H9 (cell line): Measurements from ENCODE around the gene CD320. TPM values are rescaled to one million over a fixed set of nuclear protein-coding genes. Genes with fewer than 3 reads are reported as not detected.

Experiments
- DNase-seq: peaks from one replicate; pipeline ENCODE4 v3.0.0-alpha.2; 2017
- H2AFZ ChIP-seq: one replicate; pipeline ENCODE4 v1.6.1; 2013; ENCODE audit warnings: mild to moderate bottlenecking, low read length, control low read depth, moderate library complexity
- H2AK5ac ChIP-seq: 2 replicates; pipeline ENCODE4 v1.6.1; 2013; ENCODE audit warnings: low read length, control low read depth, mixed read lengths; ENCODE audit not compliant: insufficient read length
- H2BK120ac ChIP-seq: one replicate; pipeline ENCODE4 v1.6.1; 2013; ENCODE audit warnings: low read depth, mild to moderate bottlenecking, low read length, control low read depth, inconsistent platforms; ENCODE audit not compliant: poor library complexity, severe bottlenecking
- H2BK12ac ChIP-seq: 2 replicates; pipeline ENCODE4 v1.6.1; 2013; ENCODE audit warnings: low read length, control low read depth, mixed read lengths, low read depth; ENCODE audit not compliant: insufficient read length
- H2BK15ac ChIP-seq: 2 replicates; pipeline ENCODE4 v1.6.1; 2013; ENCODE audit warnings: low read depth, low read length, control low read depth
- H2BK20ac ChIP-seq: one replicate; pipeline ENCODE4 v1.6.1; 2013; ENCODE audit warnings: low read depth, mild to moderate bottlenecking, low read length, control low read depth, inconsistent platforms; ENCODE audit not compliant: poor library complexity, severe bottlenecking
- H2BK5ac ChIP-seq: 2 replicates; pipeline ENCODE4 v1.6.1; 2013; ENCODE audit warnings: low read length, control low read depth, mixed read lengths; ENCODE audit not compliant: insufficient read length
- H3K14ac ChIP-seq: 2 replicates; pipeline ENCODE4 v1.6.1; 2013; ENCODE audit warnings: low read length, control low read depth; ENCODE audit not compliant: insufficient read depth
- H3K18ac ChIP-seq: 2 replicates; pipeline ENCODE4 v1.6.1; 2013; ENCODE audit warnings: low read depth, mild to moderate bottlenecking, mixed read lengths, low read length, control low read depth; ENCODE audit not compliant: insufficient read length
- H3K23ac ChIP-seq: 2 replicates; pipeline ENCODE4 v1.6.1; 2013; ENCODE audit warnings: low read length, control low read depth, mixed read lengths, low read depth; ENCODE audit not compliant: insufficient read length
- H3K23me2 ChIP-seq: 2 replicates; pipeline ENCODE4 v1.6.1; 2013; ENCODE audit warnings: low read depth, mild to moderate bottlenecking, mixed read lengths, low read length, control low read depth; ENCODE audit not compliant: insufficient read length, poor library complexity, severe bottlenecking
- H3K27ac ChIP-seq: 2 replicates; pipeline ENCODE4 v1.5.1; 2013; ENCODE audit warnings: low read length, control low read depth, mixed read lengths, low read depth; ENCODE audit not compliant: insufficient read length
- H3K27me3 ChIP-seq: 2 replicates; pipeline ENCODE4 v1.6.1; 2013; ENCODE audit warnings: low read length, control low read depth, inconsistent platforms; ENCODE audit not compliant: insufficient read depth
- H3K4ac ChIP-seq: 2 replicates; pipeline ENCODE4 v1.6.1; 2013; ENCODE audit warnings: low read depth, mild to moderate bottlenecking, control low read depth, inconsistent platforms, low read length, moderate library complexity
- H3K4me1 ChIP-seq: 2 replicates; pipeline ENCODE4 v1.6.1; 2013; ENCODE audit warnings: low read length, control low read depth, inconsistent platforms; ENCODE audit not compliant: insufficient read depth
- H3K4me2 ChIP-seq: 2 replicates; pipeline ENCODE4 v1.6.1; 2013; ENCODE audit warnings: low read length, control low read depth, mixed read lengths; ENCODE audit not compliant: insufficient read length, insufficient read depth
- H3K56ac ChIP-seq: 2 replicates; pipeline ENCODE4 v1.6.1; 2013; ENCODE audit warnings: low read depth, mild to moderate bottlenecking, mixed read lengths, low read length, control low read depth; ENCODE audit not compliant: insufficient read length
- H3K79me1 ChIP-seq: 2 replicates; pipeline ENCODE4 v1.6.1; 2013; ENCODE audit warnings: low read depth, mild to moderate bottlenecking, moderate library complexity, low read length, control low read depth, inconsistent platforms; ENCODE audit not compliant: insufficient read depth, poor library complexity, severe bottlenecking
- H3K79me2 ChIP-seq: 2 replicates; pipeline ENCODE4 v1.6.1; 2013; ENCODE audit warnings: low read length, control low read depth, inconsistent platforms; ENCODE audit not compliant: insufficient read depth
- H3K9ac ChIP-seq: 2 replicates; pipeline ENCODE4 v1.6.1; 2013; ENCODE audit warnings: low read length, control low read depth, mixed read lengths; ENCODE audit not compliant: insufficient read length; ENCODE audit errors: extremely low read depth
- H3K9me3 ChIP-seq: one replicate; pipeline ENCODE4 v1.6.1; 2013; ENCODE audit warnings: low read depth, low read length, inconsistent platforms; ENCODE audit not compliant: control insufficient read depth
- H3T11ph ChIP-seq: one replicate; pipeline ENCODE4 v1.6.1; 2013; ENCODE audit warnings: mild to moderate bottlenecking, low read length, control low read depth, inconsistent platforms
- H4K20me1 ChIP-seq: one replicate; pipeline ENCODE4 v1.6.1; 2013; ENCODE audit not compliant: control insufficient read depth, insufficient read length, insufficient read depth
- H4K5ac ChIP-seq: 2 replicates; pipeline ENCODE4 v1.6.1; 2013; ENCODE audit warnings: low read depth, mild to moderate bottlenecking, mixed read lengths, low read length, control low read depth; ENCODE audit not compliant: insufficient read length
- H4K8ac ChIP-seq: replicated peaks from 2 replicates; pipeline ENCODE4 v1.6.1; 2013; ENCODE audit warnings: low read length, control low read depth, mixed read lengths, low read depth; ENCODE audit not compliant: insufficient read length
- H4K91ac ChIP-seq: 2 replicates; pipeline ENCODE4 v1.6.1; 2013; ENCODE audit warnings: low read depth, mild to moderate bottlenecking, moderate library complexity, mixed read lengths, low read length, control low read depth; ENCODE audit not compliant: insufficient read length
- H3K27ac Mint-ChIP-seq, 3 experiments: 2 replicates in 2 of 3; 3 replicates in 1 of 3; pipeline ENCODE4 v1.8.0; 2020 to 2021; ENCODE audit warnings: mixed read lengths in 3 of 3, mild to moderate bottlenecking in 1 of 3, moderate library complexity in 1 of 3
- H3K27me3 Mint-ChIP-seq: 2 replicates; pipeline ENCODE4 v1.8.0; 2021; ENCODE audit warnings: low read depth, mild to moderate bottlenecking, moderate library complexity, mixed read lengths
- H3K36me3 Mint-ChIP-seq, 3 experiments: 2 replicates in 2 of 3; 3 replicates in 1 of 3; pipeline ENCODE4 v1.8.0; 2020 to 2021; ENCODE audit warnings: low read depth in 3 of 3, mixed read lengths in 3 of 3; ENCODE audit not compliant: insufficient read depth in 1 of 3
- H3K4me1 Mint-ChIP-seq, 2 experiments: 2 replicates each; pipeline ENCODE4 v1.8.0; 2020; ENCODE audit warnings: mixed read lengths in 2 of 2
- H3K4me3 Mint-ChIP-seq, 2 experiments: 2 replicates in 1 of 2; 3 replicates in 1 of 2; pipeline ENCODE4 v1.8.0; 2020 to 2021; ENCODE audit warnings: mild to moderate bottlenecking in 2 of 2, mixed read lengths in 2 of 2, moderate library complexity in 1 of 2
- H3K9me3 Mint-ChIP-seq, 2 experiments: 2 replicates in 1 of 2; 3 replicates in 1 of 2; pipeline ENCODE4 v1.8.0; 2020; ENCODE audit warnings: mild to moderate bottlenecking in 2 of 2, mixed read lengths in 2 of 2, moderate library complexity in 1 of 2
- WGBS: extraction: QIAGEN DNeasy Blood & Tissue Kit; methylation state at CpG from one replicate; pipeline ENCODE4 v1.1.7; 2013; ENCODE audit warnings: missing lambda C conversion rate, low lambda C conversion rate, mixed read lengths; ENCODE audit not compliant: insufficient read length; ENCODE audit errors: extremely low coverage; 5-methylcytosine and 5-hydroxymethylcytosine counted together
- total RNA-seq: library from RNA; stranded (reverse); gene quantifications from 2 replicates; pipeline ENCODE4 v1.2.1, GENCODE V29; 2021
- TF ChIP-seq, protein P1 (sequence below): fragments of 200-600 bp; sonication (generic); conservative IDR thresholded peaks from 3 replicates; pipeline ENCODE4 v1.8.0; 2021; ENCODE audit warnings: antibody characterized with exemption, mild to moderate bottlenecking

The CD320 gene
- total RNA-seq, 1 experiment from 2014 or later = 72.1 TPM

DNA sequence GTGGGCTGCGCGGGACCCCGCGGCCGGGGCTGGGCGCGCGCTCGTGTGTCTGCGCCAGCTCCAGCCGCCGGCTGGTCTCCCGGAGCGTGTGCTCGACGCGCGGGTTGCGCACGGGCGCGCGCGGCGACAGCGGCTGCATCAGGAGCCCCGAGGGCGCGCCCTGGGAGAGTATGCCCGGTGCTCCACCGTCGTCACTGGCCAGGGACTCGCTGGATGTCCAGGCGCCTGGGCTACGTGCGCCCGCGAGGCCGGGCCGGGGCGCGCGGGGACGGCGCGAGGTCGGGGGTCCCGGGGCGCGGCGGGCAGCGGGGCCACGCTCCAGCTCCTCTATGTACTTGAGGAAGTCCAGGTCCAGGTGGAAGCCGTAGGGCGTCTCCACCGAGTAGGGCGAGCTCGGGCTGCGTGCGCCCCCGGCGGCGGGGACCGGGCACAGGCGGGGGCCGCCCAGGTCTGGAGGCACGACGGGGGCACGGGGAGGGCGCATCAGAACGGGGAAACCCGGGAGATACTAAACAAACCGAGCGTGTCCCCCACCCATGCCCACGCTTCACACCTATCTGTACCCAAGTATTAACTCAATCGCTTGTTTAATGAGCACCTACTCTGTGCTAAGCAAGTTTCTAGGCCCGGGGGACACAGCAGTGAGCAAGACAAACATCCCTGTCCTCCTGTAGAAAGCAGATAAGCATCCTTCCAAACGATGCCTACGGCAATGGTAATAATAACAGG, 27.3 kb upstream of the CD320 start:
- TF ChIP-seq, protein P1, sequence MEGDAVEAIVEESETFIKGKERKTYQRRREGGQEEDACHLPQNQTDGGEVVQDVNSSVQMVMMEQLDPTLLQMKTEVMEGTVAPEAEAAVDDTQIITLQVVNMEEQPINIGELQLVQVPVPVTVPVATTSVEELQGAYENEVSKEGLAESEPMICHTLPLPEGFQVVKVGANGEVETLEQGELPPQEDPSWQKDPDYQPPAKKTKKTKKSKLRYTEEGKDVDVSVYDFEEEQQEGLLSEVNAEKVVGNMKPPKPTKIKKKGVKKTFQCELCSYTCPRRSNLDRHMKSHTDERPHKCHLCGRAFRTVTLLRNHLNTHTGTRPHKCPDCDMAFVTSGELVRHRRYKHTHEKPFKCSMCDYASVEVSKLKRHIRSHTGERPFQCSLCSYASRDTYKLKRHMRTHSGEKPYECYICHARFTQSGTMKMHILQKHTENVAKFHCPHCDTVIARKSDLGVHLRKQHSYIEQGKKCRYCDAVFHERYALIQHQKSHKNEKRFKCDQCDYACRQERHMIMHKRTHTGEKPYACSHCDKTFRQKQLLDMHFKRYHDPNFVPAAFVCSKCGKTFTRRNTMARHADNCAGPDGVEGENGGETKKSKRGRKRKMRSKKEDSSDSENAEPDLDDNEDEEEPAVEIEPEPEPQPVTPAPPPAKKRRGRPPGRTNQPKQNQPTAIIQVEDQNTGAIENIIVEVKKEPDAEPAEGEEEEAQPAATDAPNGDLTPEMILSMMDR = peak; percentile 64
- H4K91ac ChIP-seq = no peak overlapping the region
- no peak overlapping the region for H3K27ac ChIP-seq
- WGBS = no CpG with 5 or more reads among the region's 79 CpGs
- no peak overlapping the region for H3K9ac ChIP-seq
- no peak overlapping the region for H4K5ac ChIP-seq
- no peak overlapping the region for H2BK120ac ChIP-seq
- no peaks in the 10 kb centered on the region; a peak in 1 of 5 replicates for H3K9me3 Mint-ChIP-seq
- H2AK5ac ChIP-seq = no peak overlapping the region
- no peak overlapping the region for H4K8ac ChIP-seq
- H2BK12ac ChIP-seq = no peak overlapping the region
- peak overlapping the region; percentile 51 to 70 for H3K4me3 Mint-ChIP-seq
- no peak overlapping the region for H3K18ac ChIP-seq
- H3K9me3 ChIP-seq = no peaks in the 10 kb centered on the region
- H3K4me1 ChIP-seq = no peaks in the 10 kb centered on the region; the same call in 1 of the 2 replicates
- no peaks in the 10 kb centered on the region for H4K20me1 ChIP-seq
- H3K4me2 ChIP-seq = peak overlapping the region; percentile 27
- H2BK5ac ChIP-seq = no peak overlapping the region
- no peaks in the 10 kb centered on the region for H3K79me1 ChIP-seq
- peaks cover 18% of the 10 kb centered on the region; the same call in 1 of the 2 replicates for H3K27me3 ChIP-seq
- H3K79me2 ChIP-seq = no peaks in the 10 kb centered on the region
- H3K56ac ChIP-seq = no peak overlapping the region
- H3K36me3 Mint-ChIP-seq = peaks cover 0 to 2% (median 0%) of the 10 kb centered on the region in 3 experiments; a peak in 2 of 7 replicates
- peaks cover 14 to 18% of the 10 kb centered on the region in 2 experiments for H3K4me1 Mint-ChIP-seq
- peaks cover 12% of the 10 kb centered on the region for H3K23me2 ChIP-seq
- no peak overlapping the region for H2AFZ ChIP-seq
- H3K23ac ChIP-seq = no peak overlapping the region
- DNase-seq = peak; percentile 73
- no peak overlapping the region for H3K14ac ChIP-seq
- H3K4ac ChIP-seq = no peak overlapping the region
- H2BK15ac ChIP-seq = no peak overlapping the region
- H3T11ph ChIP-seq = no peak overlapping the region
- peaks cover 48% of the 10 kb centered on the region for H3K27me3 Mint-ChIP-seq
- no peak overlapping the region for H2BK20ac ChIP-seq
- H3K27ac Mint-ChIP-seq = no peak overlapping the region
